GM12878 (cell line): ENCODE measurements around the gene RPS3A. TPM values are rescaled to one million over a fixed set of nuclear protein-coding genes. Genes with fewer than 3 reads are reported as not detected.

Experiments used
- ATAC-seq: fragments of 200-7000 bp; cut with Tn5 transposase; 3 replicates; pipeline ENCODE4 v1.9.1; 2020; ENCODE audit warnings: mild to moderate bottlenecking, moderate library complexity
- BruUV-seq: library from RNA; stranded (reverse); fragments of 400-500 nt; replicated peaks from 2 replicates; lab custom pipeline; 2021; lab: Mats Ljungman, UMichigan
- CTCF ChIA-PET: fragments of 300-600 bp; sonication (Branson Sonifier 250); formaldehyde crosslinking; extraction: SDS; loops from one replicate; lab custom pipeline; 2021; ENCODE audit warnings: inconsistent platforms; lab: Yijun Ruan, JAX
- POLR2A ChIA-PET: fragments of 350-600 bp; formaldehyde crosslinking; extraction: SDS; loops from one replicate; lab custom pipeline; 2021; ENCODE audit warnings: inconsistent platforms; lab: Charles Lee
- RAD21 ChIA-PET: fragments of 300-600 bp; sonication (Branson Sonifier 250); formaldehyde crosslinking; loops from one replicate; lab custom pipeline; 2023; ENCODE audit warnings: antibody characterized with exemption; ENCODE audit not compliant: unreplicated experiment; lab: Charles Lee
- SMC1A ChIA-PET: fragments of 300-600 bp; sonication (Branson Sonifier 250); formaldehyde crosslinking; loops from one replicate; lab custom pipeline; 2023; ENCODE audit not compliant: unreplicated experiment, uncharacterized antibody; lab: Charles Lee
- DNase-seq: peaks from one replicate; pipeline ENCODE4 v3.0.0-alpha.2; 2011; ENCODE audit warnings: low read depth, low spot score
- FAIRE-seq: peaks from 3 replicates; lab custom pipeline; 2011; peaks lifted over from hg19 to GRCh38; lab: Jason Lieb, UNC
- H2AFZ ChIP-seq: 2 replicates; pipeline ENCODE4 v1.6.0; 2011; ENCODE audit warnings: low read depth, low read length, control low read depth; ENCODE audit not compliant: control insufficient read depth
- H3K27ac ChIP-seq: 2 replicates; pipeline ENCODE4 v1.5.1; 2011; ENCODE audit warnings: control low read depth; ENCODE audit not compliant: control insufficient read depth, insufficient read depth
- H3K27me3 ChIP-seq, 2 experiments: replicated peaks in 1 of 2; 2 replicates each; pipeline versions ENCODE4 v1.6.0 to v1.6.1; 2011; ENCODE audit warnings: low read length in 1 of 2; ENCODE audit not compliant: control insufficient read depth in 2 of 2, insufficient read depth in 2 of 2
- H3K36me3 ChIP-seq, 2 experiments: 2 replicates each; pipeline ENCODE4 v1.5.1; 2011; ENCODE audit warnings: low read length in 1 of 2; ENCODE audit not compliant: control insufficient read depth in 2 of 2, insufficient read depth in 2 of 2
- H3K4me1 ChIP-seq: 2 replicates; pipeline ENCODE4 v1.6.1; 2011; ENCODE audit warnings: mild to moderate bottlenecking, low read length, moderate library complexity, mixed read lengths; ENCODE audit not compliant: control insufficient read depth, insufficient read depth
- H3K4me2 ChIP-seq: 2 replicates; pipeline ENCODE4 v1.6.0; 2011; ENCODE audit warnings: control low read depth; ENCODE audit not compliant: control insufficient read depth, insufficient read depth
- H3K4me3 ChIP-seq: fragments of 200-600 bp; sonication (generic); 2 replicates; pipeline ENCODE4 v1.5.1; 2016
- H3K79me2 ChIP-seq: 2 replicates; pipeline ENCODE4 v1.6.0; 2011; ENCODE audit warnings: low read length; ENCODE audit not compliant: control insufficient read depth, insufficient read depth
- H3K9ac ChIP-seq: 2 replicates; pipeline ENCODE4 v1.8.0; 2011; ENCODE audit warnings: low read length, control low read depth, mixed read lengths; ENCODE audit not compliant: control insufficient read depth, insufficient read depth
- H3K9me3 ChIP-seq: replicated peaks from 3 replicates; pipeline ENCODE4 v1.5.1; 2011; ENCODE audit warnings: mild to moderate bottlenecking, low read length; ENCODE audit not compliant: control insufficient read depth, insufficient read depth
- H4K20me1 ChIP-seq: 2 replicates; pipeline ENCODE4 v1.6.0; 2011; ENCODE audit not compliant: control insufficient read depth, insufficient read depth
- KAT2A ChIP-seq: conservative IDR thresholded peaks from 2 replicates; pipeline ENCODE4 v1.6.1; 2011; ENCODE audit warnings: low read depth, low read length; ENCODE audit not compliant: control insufficient read depth
- NFYA ChIP-seq: IDR thresholded peaks from 2 replicates; pipeline ENCODE4 v1.6.1; 2011; ENCODE audit warnings: low read depth, mild to moderate bottlenecking, low read length, improper control_type of control experiment, borderline replicate concordance
- RB1 ChIP-seq: fragments of 450-650 bp; formaldehyde crosslinking; IDR thresholded peaks from 2 replicates; pipeline ENCODE4 v1.6.1; 2017; ENCODE audit warnings: mild to moderate bottlenecking, borderline replicate concordance
- USF1 ChIP-seq: IDR thresholded peaks from 2 replicates; pipeline ENCODE4 v1.6.1; 2011; ENCODE audit warnings: borderline replicate concordance, low read depth, mild to moderate bottlenecking, moderate library complexity, mixed read lengths, low read length; ENCODE audit not compliant: insufficient read depth; ENCODE audit errors: extremely low read length
- WRNIP1 ChIP-seq: IDR thresholded peaks from 2 replicates; pipeline ENCODE4 v1.6.1; 2011; ENCODE audit warnings: low read depth, low read length, improper control_type of control experiment, borderline replicate concordance
- ZNF207 ChIP-seq: fragments of 450-650 bp; IDR thresholded peaks from 2 replicates; pipeline ENCODE4 v1.6.1; 2014; ENCODE audit warnings: antibody characterized with exemption, mild to moderate bottlenecking, borderline replicate concordance
- ZNF24 ChIP-seq: fragments of 450-650 bp; IDR thresholded peaks from 2 replicates; pipeline ENCODE4 v1.6.1; 2017; ENCODE audit warnings: antibody characterized with exemption, mild to moderate bottlenecking
- WGBS: methylation state at CpG from one replicate; pipeline ENCODE4 v1.1.6; 2016; ENCODE audit warnings: low lambda C conversion rate; ENCODE audit not compliant: insufficient replicate concordance, insufficient coverage; ENCODE audit errors: missing lambda C conversion rate; 5-methylcytosine and 5-hydroxymethylcytosine counted together
- in situ Hi-C: fragments of 300-500 bp; cut with MboI; formaldehyde crosslinking; loops from 9 replicates; pipeline ENCODE4 v1.14.3; 2018; ENCODE audit warnings: mixed read lengths
- intact Hi-C: fragments of 100-400 bp; cut with micrococcal nuclease; formaldehyde crosslinking; loops from one replicate; pipeline ENCODE4 v1.14.2; 2022; ENCODE audit not compliant: unreplicated experiment
- polyA plus RNA-seq, 11 experiments: library from polyadenylated mRNA; depleted of rRNA in 4 of 11; unstranded in 6 of 11; stranded (reverse) in 5 of 11; fragments of >200 nt; fragmentation: Nextera tagmentation in 4 of 11; fragmentation: Illumina TruSeq in 1 of 11; extraction: Ambion mirVana in 4 of 11; extraction: Trizol in 1 of 11; gene quantifications; 1 replicate in 1 of 11; 2 replicates in 10 of 11; pipeline versions ENCODE4 v1.2.1 to v1.2.3, GENCODE V29; 2011 to 2016; ENCODE audit warnings: inconsistent platforms in 2 of 11, missing spikeins in 2 of 11, low read depth in 1 of 11
- total RNA-seq, 4 experiments: library from RNA; depleted of rRNA in 3 of 4; stranded (reverse); fragments of >200 nt in 3 of 4; fragmentation: Illumina TruSeq in 1 of 4; extraction: Trizol in 1 of 4; gene quantifications; 2 replicates each; pipeline versions ENCODE4 v1.2.1 to v1.2.3, GENCODE V29; 2013 to 2021
- TF ChIP-seq, protein P1 (sequence below): fragments of 150-350 bp; IDR thresholded peaks from 2 replicates; pipeline ENCODE4 v1.6.1; 2016; ENCODE audit warnings: low read depth, low read length
- TF ChIP-seq, protein P2 (sequence below): fragments of 450-650 bp; IDR thresholded peaks from 2 replicates; pipeline ENCODE4 v1.6.1; 2016; ENCODE audit warnings: mild to moderate bottlenecking
- TF ChIP-seq, protein P3 (sequence below): IDR thresholded peaks from 2 replicates; pipeline ENCODE4 v1.6.1; 2011; ENCODE audit warnings: mild to moderate bottlenecking, low read depth, low read length, moderate library complexity; ENCODE audit not compliant: insufficient replicate concordance

RPS3A gene
- total and polyA plus RNA-seq, 10 of the 15 experiments (the other 5 are each of a cell fraction or from before 2014, with no cell fraction given) = 1,754 to 5,827 (median 3,527) TPM

- TF ChIP-seq, protein P1, sequence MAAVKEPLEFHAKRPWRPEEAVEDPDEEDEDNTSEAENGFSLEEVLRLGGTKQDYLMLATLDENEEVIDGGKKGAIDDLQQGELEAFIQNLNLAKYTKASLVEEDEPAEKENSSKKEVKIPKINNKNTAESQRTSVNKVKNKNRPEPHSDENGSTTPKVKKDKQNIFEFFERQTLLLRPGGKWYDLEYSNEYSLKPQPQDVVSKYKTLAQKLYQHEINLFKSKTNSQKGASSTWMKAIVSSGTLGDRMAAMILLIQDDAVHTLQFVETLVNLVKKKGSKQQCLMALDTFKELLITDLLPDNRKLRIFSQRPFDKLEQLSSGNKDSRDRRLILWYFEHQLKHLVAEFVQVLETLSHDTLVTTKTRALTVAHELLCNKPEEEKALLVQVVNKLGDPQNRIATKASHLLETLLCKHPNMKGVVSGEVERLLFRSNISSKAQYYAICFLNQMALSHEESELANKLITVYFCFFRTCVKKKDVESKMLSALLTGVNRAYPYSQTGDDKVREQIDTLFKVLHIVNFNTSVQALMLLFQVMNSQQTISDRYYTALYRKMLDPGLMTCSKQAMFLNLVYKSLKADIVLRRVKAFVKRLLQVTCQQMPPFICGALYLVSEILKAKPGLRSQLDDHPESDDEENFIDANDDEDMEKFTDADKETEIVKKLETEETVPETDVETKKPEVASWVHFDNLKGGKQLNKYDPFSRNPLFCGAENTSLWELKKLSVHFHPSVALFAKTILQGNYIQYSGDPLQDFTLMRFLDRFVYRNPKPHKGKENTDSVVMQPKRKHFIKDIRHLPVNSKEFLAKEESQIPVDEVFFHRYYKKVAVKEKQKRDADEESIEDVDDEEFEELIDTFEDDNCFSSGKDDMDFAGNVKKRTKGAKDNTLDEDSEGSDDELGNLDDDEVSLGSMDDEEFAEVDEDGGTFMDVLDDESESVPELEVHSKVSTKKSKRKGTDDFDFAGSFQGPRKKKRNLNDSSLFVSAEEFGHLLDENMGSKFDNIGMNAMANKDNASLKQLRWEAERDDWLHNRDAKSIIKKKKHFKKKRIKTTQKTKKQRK = no peak
- TF ChIP-seq USF1 (no peak), ZNF207 (no peak)
These were observed 1.7 kb upstream of the RPS3A start (continued) for GRCh38 chr4:151097759-151098158.

GRCh38 chr4:151098979-151099228, 524 bp upstream of the RPS3A start:
- Histone ChIP-seq H3K27ac (peak overlapping the region; percentile 78), H2AFZ (peak overlapping the region; percentile 36), H3K4me1 (peaks cover 23% of the 10 kb centered on the region), H3K36me3 (peaks cover 1 to 25% of the 10 kb centered on the region in 2 experiments; a peak in 3 of 4 replicates), H4K20me1 (peaks cover 6% of the 10 kb centered on the region), H3K9me3 (no peaks in the 10 kb centered on the region), H3K27me3 (no peaks in the 10 kb centered on the region), H3K9ac (peak overlapping the region; percentile 69), H3K79me2 (peaks cover 43% of the 10 kb centered on the region), H3K4me3 (peak overlapping the region; percentile 46), H3K4me2 (peak overlapping the region; percentile 82)
- RAD21 ChIA-PET = interaction anchor here (0.9 to 2.6 kb wide), 7 partner anchors 25 to 156 kb away, joined by 3 to 13 read pairs (median 3); partner anchors contain the start of gene LRBA
- intact Hi-C loops (loop anchor here (1.0 to 5.0 kb wide), 3 partner anchors 47 to 84 kb away; partner anchors contain the start of gene LRBA), in situ Hi-C loops (no loop called here)
- FAIRE-seq (no peak), DNase-seq (no peak), ATAC-seq (no peak)
- no TSS peak for BruUV-seq
- 0% methylated on average over 8 of the region's 8 CpGs for WGBS
- TF ChIP-seq, protein P2, sequence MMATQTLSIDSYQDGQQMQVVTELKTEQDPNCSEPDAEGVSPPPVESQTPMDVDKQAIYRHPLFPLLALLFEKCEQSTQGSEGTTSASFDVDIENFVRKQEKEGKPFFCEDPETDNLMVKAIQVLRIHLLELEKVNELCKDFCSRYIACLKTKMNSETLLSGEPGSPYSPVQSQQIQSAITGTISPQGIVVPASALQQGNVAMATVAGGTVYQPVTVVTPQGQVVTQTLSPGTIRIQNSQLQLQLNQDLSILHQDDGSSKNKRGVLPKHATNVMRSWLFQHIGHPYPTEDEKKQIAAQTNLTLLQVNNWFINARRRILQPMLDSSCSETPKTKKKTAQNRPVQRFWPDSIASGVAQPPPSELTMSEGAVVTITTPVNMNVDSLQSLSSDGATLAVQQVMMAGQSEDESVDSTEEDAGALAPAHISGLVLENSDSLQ = peak; percentile 91
- TF ChIP-seq WRNIP1 = peak; percentile 16; the same call in 1 of the 2 replicates
- TF ChIP-seq KAT2A = no peak
- TF ChIP-seq ZNF24 = no peak
- no peak for TF ChIP-seq NFYA
- TF ChIP-seq, protein P3, sequence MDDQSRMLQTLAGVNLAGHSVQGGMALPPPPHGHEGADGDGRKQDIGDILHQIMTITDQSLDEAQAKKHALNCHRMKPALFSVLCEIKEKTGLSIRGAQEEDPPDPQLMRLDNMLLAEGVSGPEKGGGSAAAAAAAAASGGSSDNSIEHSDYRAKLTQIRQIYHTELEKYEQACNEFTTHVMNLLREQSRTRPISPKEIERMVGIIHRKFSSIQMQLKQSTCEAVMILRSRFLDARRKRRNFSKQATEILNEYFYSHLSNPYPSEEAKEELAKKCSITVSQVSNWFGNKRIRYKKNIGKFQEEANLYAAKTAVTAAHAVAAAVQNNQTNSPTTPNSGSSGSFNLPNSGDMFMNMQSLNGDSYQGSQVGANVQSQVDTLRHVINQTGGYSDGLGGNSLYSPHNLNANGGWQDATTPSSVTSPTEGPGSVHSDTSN = peak; percentile 52
- peak; percentile 15; the same call in 1 of the 2 replicates for TF ChIP-seq RB1
- CTCF ChIA-PET = interaction anchor here (0.8 to 1.5 kb wide), 5 partner anchors 46 to 134 kb away, joined by 3 read pairs; no protein-coding TSS in a partner anchor
- SMC1A ChIA-PET = interaction anchor here (1.0 to 3.1 kb wide), 8 partner anchors 19 to 137 kb away, joined by 3 to 14 read pairs (median 7); partner anchors contain the start of gene LRBA
- POLR2A ChIA-PET = interaction anchor here (0.6 to 3.2 kb wide), 4 partner anchors 52 to 86 kb away, joined by 3 to 17 read pairs (median 4); partner anchors contain the start of gene LRBA
